PC-9 (cell line): ENCODE data around the gene SPINK9. TPM values are rescaled to one million over a fixed set of nuclear protein-coding genes. Genes with fewer than 3 reads are reported as not detected.

Experiments used
- BruUV-seq: library from RNA; stranded (reverse); fragments of 400-500 nt; replicated peaks from 2 replicates; lab custom pipeline; 2021; lab: Mats Ljungman, UMichigan
- CTCF ChIA-PET: fragments of 300-600 bp; sonication (Branson Sonifier 250); formaldehyde crosslinking; loops from one replicate; lab custom pipeline; 2022; ENCODE audit warnings: antibody characterized with exemption; lab: Charles Lee
- POLR2A ChIA-PET: fragments of 300-600 bp; sonication (Branson Sonifier 250); formaldehyde crosslinking; loops from one replicate; lab custom pipeline; 2022; ENCODE audit warnings: antibody characterized with exemption; ENCODE audit not compliant: unreplicated experiment; lab: Charles Lee
- DNase-seq, 2 experiments: peaks; one replicate each; pipeline versions ENCODE4 v3.0.0 to v3.0.0-alpha.2; 2015 to 2022; ENCODE audit warnings: mixed read lengths in 1 of 2
- H2AFZ ChIP-seq: fragments of 200-600 bp; sonication (generic); 2 replicates; pipeline ENCODE4 v1.8.1; 2017; ENCODE audit warnings: antibody characterized with exemption
- H3F3A ChIP-seq: fragments of 200-600 bp; sonication (generic); 2 replicates; pipeline ENCODE4 v1.8.1; 2017; ENCODE audit warnings: antibody characterized with exemption, mild to moderate bottlenecking, low read depth; ENCODE audit not compliant: insufficient read depth
- H3K27ac ChIP-seq: fragments of 200-600 bp; sonication (generic); 2 replicates; pipeline ENCODE4 v1.6.1; 2016; ENCODE audit warnings: mixed run types
- H3K27me3 ChIP-seq: fragments of 200-600 bp; sonication (generic); 2 replicates; pipeline ENCODE4 v1.6.1; 2016; ENCODE audit warnings: low read depth, mixed run types; ENCODE audit not compliant: insufficient read depth
- H3K36me3 ChIP-seq: fragments of 200-600 bp; sonication (generic); 2 replicates; pipeline ENCODE4 v1.6.1; 2016; ENCODE audit warnings: low read depth, mixed run types
- H3K4me1 ChIP-seq: fragments of 200-600 bp; sonication (generic); replicated peaks from 2 replicates; pipeline ENCODE4 v1.6.1; 2016; ENCODE audit warnings: mixed run types; ENCODE audit not compliant: insufficient read depth
- H3K4me2 ChIP-seq: fragments of 200-600 bp; sonication (generic); 2 replicates; pipeline ENCODE4 v1.6.1; 2017; ENCODE audit warnings: mixed run types
- H3K4me3 ChIP-seq: fragments of 200-600 bp; sonication (generic); 2 replicates; pipeline ENCODE4 v1.6.1; 2016; ENCODE audit warnings: mixed run types
- H3K79me2 ChIP-seq: fragments of 200-600 bp; sonication (generic); 2 replicates; pipeline ENCODE4 v1.6.1; 2017; ENCODE audit warnings: low read depth, mixed run types
- H3K9me2 ChIP-seq: fragments of 200-600 bp; sonication (generic); 2 replicates; pipeline ENCODE4 v1.8.1; 2017; ENCODE audit warnings: mild to moderate bottlenecking; ENCODE audit not compliant: insufficient read depth
- H3K9me3 ChIP-seq: fragments of 200-600 bp; sonication (generic); 2 replicates; pipeline ENCODE4 v1.8.1; 2016; ENCODE audit warnings: low read depth; ENCODE audit not compliant: insufficient read depth
- H4K20me1 ChIP-seq: fragments of 200-600 bp; sonication (generic); 2 replicates; pipeline ENCODE4 v1.8.1; 2017; ENCODE audit not compliant: insufficient read depth
- EZH2 ChIP-seq: fragments of 200-600 bp; sonication (generic); IDR thresholded peaks from 2 replicates; pipeline ENCODE4 v1.8.0; 2017; ENCODE audit warnings: antibody characterized with exemption, low read depth
- intact Hi-C: fragments of 100-400 bp; cut with micrococcal nuclease; formaldehyde crosslinking; loops from one replicate; pipeline ENCODE4 v1.10.0; 2022; ENCODE audit not compliant: unreplicated experiment
- total RNA-seq: library from RNA; stranded (reverse); gene quantifications from 2 replicates; pipeline ENCODE4 v1.2.3, GENCODE V29; 2021
- TF ChIP-seq, protein P1 (sequence below): fragments of 200-600 bp; sonication (generic); conservative IDR thresholded peaks from 2 replicates; pipeline ENCODE4 v1.6.1; 2017; ENCODE audit warnings: mixed run types, antibody characterized with exemption, mild to moderate bottlenecking, moderate library complexity

SPINK9 gene
- total RNA-seq, 1 experiment from 2014 or later, result not detected

DNA sequence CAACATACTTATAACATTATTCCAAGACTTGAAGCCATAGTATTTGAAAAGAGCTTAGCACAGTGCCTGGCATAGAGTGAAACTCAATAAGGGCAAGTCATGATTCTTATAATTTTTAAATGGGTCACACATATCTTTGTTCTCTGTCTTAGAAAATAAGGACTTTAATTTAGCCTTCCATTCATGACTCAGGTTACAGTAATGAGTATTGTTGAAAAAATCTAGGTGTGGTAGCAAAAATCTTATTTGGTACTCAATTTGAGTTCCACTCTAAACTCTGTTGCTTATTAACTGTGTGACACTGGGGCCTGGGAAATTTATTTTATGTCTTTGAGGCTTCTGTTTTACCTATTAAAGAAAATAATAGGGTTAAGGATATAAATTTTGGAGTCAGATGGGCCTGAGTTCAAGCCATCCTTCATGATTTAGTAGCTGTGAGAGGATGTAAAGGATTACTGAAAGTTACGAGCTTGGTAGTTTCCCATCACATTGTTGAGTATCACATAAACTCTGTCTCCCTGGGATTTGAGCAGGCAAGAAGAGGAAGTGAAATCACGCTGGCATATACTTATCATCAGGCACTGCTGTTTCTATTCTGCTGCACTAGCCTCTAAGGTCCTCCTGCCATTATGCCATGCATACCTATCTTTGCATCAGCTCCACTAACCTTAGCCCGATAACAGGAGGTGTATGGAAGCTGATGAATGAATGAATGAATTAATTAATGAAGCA lies 1.5 kb downstream of the SPINK9 start:
- H4K20me1 ChIP-seq, result no peaks in the 10 kb centered on the region
- H3K4me2 ChIP-seq, result peak overlapping the region; percentile 34; the same call in 1 of the 2 replicates
- CTCF ChIA-PET, result no interaction called here
- H3K4me3 ChIP-seq, result no peak overlapping the region
- H2AFZ ChIP-seq, result no peak overlapping the region; the same call in 1 of the 2 replicates
- no peaks in the 10 kb centered on the region for H3K36me3 ChIP-seq
- no peak for DNase-seq
- peaks cover 13% of the 10 kb centered on the region for H3K4me1 ChIP-seq
- intact Hi-C loops, result no loop called here
- peaks cover 1% of the 10 kb centered on the region; the same call in 1 of the 2 replicates for H3F3A ChIP-seq
- no peaks in the 10 kb centered on the region for H3K9me2 ChIP-seq
- H3K79me2 ChIP-seq, result no peaks in the 10 kb centered on the region
- POLR2A ChIA-PET, result interaction anchor here (0.7 kb wide), 1 partner anchor 562 kb away, joined by 6 read pairs; no protein-coding TSS in a partner anchor
- no TSS peak for BruUV-seq
- peak overlapping the region; percentile 28 for H3K27ac ChIP-seq
- TF ChIP-seq, protein P1, sequence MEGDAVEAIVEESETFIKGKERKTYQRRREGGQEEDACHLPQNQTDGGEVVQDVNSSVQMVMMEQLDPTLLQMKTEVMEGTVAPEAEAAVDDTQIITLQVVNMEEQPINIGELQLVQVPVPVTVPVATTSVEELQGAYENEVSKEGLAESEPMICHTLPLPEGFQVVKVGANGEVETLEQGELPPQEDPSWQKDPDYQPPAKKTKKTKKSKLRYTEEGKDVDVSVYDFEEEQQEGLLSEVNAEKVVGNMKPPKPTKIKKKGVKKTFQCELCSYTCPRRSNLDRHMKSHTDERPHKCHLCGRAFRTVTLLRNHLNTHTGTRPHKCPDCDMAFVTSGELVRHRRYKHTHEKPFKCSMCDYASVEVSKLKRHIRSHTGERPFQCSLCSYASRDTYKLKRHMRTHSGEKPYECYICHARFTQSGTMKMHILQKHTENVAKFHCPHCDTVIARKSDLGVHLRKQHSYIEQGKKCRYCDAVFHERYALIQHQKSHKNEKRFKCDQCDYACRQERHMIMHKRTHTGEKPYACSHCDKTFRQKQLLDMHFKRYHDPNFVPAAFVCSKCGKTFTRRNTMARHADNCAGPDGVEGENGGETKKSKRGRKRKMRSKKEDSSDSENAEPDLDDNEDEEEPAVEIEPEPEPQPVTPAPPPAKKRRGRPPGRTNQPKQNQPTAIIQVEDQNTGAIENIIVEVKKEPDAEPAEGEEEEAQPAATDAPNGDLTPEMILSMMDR, result no peak
- TF ChIP-seq EZH2, result no peak
- no peaks in the 10 kb centered on the region for H3K27me3 ChIP-seq
- H3K9me3 ChIP-seq, result no peaks in the 10 kb centered on the region; the same call in 1 of the 2 replicates

DNA sequence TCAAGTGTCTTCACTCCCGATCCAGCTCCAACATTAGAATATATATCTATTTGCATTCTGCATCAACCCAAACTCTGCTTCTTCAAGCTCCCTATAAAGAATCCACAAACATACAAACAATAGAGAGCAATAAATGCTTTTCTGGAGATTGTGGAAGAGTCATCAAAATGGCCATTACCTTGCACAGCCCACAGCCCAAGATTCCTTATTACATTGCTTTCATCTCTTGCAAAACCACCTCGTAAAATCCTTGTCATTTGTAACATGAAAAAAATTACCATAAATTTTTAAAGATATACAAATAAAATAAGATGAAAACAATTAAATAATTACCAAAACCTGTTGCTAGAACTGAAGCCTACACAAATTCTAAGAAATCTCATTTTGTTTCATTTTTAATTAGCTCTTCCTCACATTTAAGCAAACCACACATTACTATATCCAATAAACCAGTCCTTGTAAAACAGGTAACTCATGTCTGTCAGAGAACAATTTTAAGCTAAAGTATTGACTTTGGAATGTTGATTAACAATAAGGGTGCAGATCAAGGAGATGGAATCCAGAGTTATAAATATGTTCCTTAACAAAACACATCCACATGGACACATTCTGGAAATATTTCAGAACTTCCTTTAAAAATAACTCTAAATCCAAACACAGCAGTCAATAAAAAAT lies 7.1 kb downstream of the SPINK9 start:
- BruUV-seq, result TSS peak; percentile 82
- no peaks in the 10 kb centered on the region for H4K20me1 ChIP-seq
- intact Hi-C loops, result loop anchor here (2.0 kb wide), 1 partner anchor 40 kb away; the partner anchor contains the start of gene FBXO38
- H3K4me1 ChIP-seq, result peaks cover 24% of the 10 kb centered on the region
- H3K4me3 ChIP-seq, result no peak overlapping the region; the same call in 1 of the 2 replicates
- DNase-seq, result peak in 1 of 2 experiments; percentile 74
- no peaks in the 10 kb centered on the region for H3K9me2 ChIP-seq
- H3K36me3 ChIP-seq, result no peaks in the 10 kb centered on the region
- TF ChIP-seq EZH2, result no peak
- TF ChIP-seq, protein P1, result no peak
- H3F3A ChIP-seq, result peaks cover 17% of the 10 kb centered on the region
- H3K79me2 ChIP-seq, result no peaks in the 10 kb centered on the region
- peak overlapping the region; percentile 68 for H3K4me2 ChIP-seq
- H3K27me3 ChIP-seq, result no peaks in the 10 kb centered on the region
- no peak overlapping the region for H2AFZ ChIP-seq
- H3K9me3 ChIP-seq, result no peaks in the 10 kb centered on the region
- CTCF ChIA-PET, result no interaction called here
- POLR2A ChIA-PET, result interaction anchor here (0.7 kb wide), 1 partner anchor 654 kb away, joined by 13 read pairs; no protein-coding TSS in a partner anchor
- H3K27ac ChIP-seq, result peak overlapping the region; percentile 93

DNA sequence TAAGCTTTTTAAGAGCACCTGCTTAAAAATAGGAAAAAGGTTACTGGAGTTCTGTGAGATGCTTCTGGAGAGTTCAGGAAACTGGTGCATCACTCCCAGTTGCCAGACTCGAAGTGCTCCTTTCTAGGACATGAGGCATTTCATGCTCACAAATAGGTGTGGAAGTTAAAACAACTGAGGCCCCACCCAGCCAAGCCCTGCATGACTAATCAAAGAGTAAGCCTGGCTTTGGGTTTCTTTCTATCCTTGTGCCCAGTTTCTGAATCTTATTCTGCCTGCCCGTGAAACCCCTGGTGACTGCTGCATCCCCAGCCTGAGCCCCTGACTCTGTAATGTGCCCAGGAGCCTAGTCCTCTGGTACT lies 7.7 kb downstream of the SPINK9 start:
- DNase-seq, result peak; percentile 67 to 84
- Histone ChIP-seq H3K79me2 (no peaks in the 10 kb centered on the region), H3K36me3 (no peaks in the 10 kb centered on the region), H3K9me2 (no peaks in the 10 kb centered on the region), H3K4me1 (peaks cover 24% of the 10 kb centered on the region), H4K20me1 (no peaks in the 10 kb centered on the region), H3K9me3 (no peaks in the 10 kb centered on the region), H3F3A (peaks cover 17% of the 10 kb centered on the region), H2AFZ (peak overlapping the region; percentile 53; the same call in 1 of the 2 replicates), H3K27ac (peak overlapping the region; percentile 93), H3K4me3 (peak overlapping the region; percentile 33; the same call in 1 of the 2 replicates), H3K27me3 (no peaks in the 10 kb centered on the region), H3K4me2 (peak overlapping the region; percentile 68)
- ChIA-PET CTCF (no interaction called here), POLR2A (interaction anchor here (0.7 kb wide), 1 partner anchor 654 kb away, joined by 13 read pairs; no protein-coding TSS in a partner anchor)
- intact Hi-C loops, result loop anchor here (2.0 kb wide), 1 partner anchor 40 kb away; the partner anchor contains the start of gene FBXO38
- no TSS peak for BruUV-seq
- TF ChIP-seq EZH2, result no peak
- TF ChIP-seq, protein P1, result no peak
